DND-41 (cell line): ENCODE results near the gene OSTM1.

Source experiments
- EZH2 ChIP-seq: IDR thresholded peaks from 3 replicates; pipeline ENCODE4 v1.6.1; 2012; ENCODE audit warnings: borderline replicate concordance, low read depth, mild to moderate bottlenecking, moderate library complexity, low read length, inconsistent platforms; ENCODE audit not compliant: severe bottlenecking
- TF ChIP-seq, protein P1 (sequence below): IDR thresholded peaks from 2 replicates; pipeline ENCODE4 v1.5.1; 2012; ENCODE audit warnings: borderline replicate concordance, low read length, moderate library complexity, mild to moderate bottlenecking; ENCODE audit not compliant: poor library complexity, severe bottlenecking; ENCODE audit errors: extremely low read depth

DNA sequence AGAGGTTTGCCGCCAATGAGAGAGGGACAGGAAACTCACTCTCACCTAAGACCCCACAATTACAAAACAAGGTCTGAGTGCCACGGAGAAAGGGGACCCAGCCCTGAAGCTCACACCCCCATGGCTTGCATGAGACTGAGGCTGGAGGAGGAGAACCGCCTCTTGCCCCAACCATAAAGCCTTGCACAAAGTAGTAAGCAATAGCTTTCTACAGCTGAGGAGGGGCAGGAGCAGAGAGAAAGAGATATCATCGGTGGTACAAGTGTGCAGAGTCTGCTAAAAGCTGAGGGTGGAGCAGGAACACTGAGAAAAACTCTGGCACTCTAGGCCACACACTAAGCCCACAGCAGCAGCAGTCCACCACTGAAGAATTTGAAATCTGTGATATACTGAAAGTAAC is 37.7 kb downstream of the OSTM1 start:
- TF ChIP-seq EZH2, result no peak
- TF ChIP-seq, protein P1, sequence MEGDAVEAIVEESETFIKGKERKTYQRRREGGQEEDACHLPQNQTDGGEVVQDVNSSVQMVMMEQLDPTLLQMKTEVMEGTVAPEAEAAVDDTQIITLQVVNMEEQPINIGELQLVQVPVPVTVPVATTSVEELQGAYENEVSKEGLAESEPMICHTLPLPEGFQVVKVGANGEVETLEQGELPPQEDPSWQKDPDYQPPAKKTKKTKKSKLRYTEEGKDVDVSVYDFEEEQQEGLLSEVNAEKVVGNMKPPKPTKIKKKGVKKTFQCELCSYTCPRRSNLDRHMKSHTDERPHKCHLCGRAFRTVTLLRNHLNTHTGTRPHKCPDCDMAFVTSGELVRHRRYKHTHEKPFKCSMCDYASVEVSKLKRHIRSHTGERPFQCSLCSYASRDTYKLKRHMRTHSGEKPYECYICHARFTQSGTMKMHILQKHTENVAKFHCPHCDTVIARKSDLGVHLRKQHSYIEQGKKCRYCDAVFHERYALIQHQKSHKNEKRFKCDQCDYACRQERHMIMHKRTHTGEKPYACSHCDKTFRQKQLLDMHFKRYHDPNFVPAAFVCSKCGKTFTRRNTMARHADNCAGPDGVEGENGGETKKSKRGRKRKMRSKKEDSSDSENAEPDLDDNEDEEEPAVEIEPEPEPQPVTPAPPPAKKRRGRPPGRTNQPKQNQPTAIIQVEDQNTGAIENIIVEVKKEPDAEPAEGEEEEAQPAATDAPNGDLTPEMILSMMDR, result no peak
